ENCODE measurements around the gene CXCR5.

CXCR5 gene

DNA sequence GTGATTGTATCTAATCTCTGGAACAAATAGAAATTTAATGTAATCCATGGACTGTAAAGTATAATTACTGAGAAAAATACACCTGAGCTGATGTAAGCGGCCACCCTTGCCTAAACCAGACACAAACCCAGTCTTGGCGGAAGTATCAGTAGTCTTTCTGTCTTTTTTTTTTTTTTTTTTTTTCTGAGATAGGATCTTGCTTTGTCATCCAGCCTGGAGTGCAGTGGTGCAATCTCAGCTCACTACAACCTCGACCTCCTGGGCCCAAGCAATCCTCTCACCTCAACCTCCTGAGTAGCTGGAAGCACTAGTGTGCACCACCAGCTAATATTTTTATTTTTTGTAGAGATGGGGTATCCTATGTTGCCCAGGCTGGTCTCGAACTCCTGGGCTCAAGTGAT is 5.5 kb upstream of the CXCR5 start:
- Histone ChIP-seq H3K27me3 (no peaks in the 10 kb centered on the region), H3K9me3 (no peaks in the 10 kb centered on the region), H3K27ac (peak overlapping the region; percentile 89), H3K4me1 (ENCODE audit: control insufficient read depth in 1 of 2, insufficient read depth in 1 of 2, low read depth in 1 of 2, low read length in 1 of 2) (peaks cover 58 to 68% of the 10 kb centered on the region in 2 experiments), H3K4me3 (ENCODE audit: low read depth in 1 of 2, low read length in 1 of 2) (peak overlapping the region in 1 of 2 experiments; percentile 25), H3K36me3 (no peaks in the 10 kb centered on the region)
- TF ChIP-seq, protein P1, sequence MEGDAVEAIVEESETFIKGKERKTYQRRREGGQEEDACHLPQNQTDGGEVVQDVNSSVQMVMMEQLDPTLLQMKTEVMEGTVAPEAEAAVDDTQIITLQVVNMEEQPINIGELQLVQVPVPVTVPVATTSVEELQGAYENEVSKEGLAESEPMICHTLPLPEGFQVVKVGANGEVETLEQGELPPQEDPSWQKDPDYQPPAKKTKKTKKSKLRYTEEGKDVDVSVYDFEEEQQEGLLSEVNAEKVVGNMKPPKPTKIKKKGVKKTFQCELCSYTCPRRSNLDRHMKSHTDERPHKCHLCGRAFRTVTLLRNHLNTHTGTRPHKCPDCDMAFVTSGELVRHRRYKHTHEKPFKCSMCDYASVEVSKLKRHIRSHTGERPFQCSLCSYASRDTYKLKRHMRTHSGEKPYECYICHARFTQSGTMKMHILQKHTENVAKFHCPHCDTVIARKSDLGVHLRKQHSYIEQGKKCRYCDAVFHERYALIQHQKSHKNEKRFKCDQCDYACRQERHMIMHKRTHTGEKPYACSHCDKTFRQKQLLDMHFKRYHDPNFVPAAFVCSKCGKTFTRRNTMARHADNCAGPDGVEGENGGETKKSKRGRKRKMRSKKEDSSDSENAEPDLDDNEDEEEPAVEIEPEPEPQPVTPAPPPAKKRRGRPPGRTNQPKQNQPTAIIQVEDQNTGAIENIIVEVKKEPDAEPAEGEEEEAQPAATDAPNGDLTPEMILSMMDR (IDR thresholded peaks at IDR 0.05): no peak

DNA sequence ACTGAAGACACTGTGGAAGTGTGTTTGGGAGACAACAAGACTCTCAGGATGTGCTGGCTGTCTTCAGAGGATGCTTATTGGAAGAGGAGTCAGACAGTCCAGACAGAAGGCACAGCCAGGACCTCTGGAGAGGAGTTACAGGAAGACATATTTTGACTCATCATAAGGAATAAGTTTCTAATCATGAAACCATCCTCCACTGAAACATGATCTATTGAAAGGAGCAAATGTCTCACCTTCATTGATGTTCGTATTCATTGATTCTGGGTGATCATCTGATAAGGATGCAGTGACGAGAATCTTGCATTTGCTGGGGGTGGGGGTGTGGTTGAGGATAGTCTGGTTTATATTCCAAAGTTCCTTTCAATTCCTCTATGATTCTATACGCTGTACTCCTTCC is 2.5 kb upstream of the CXCR5 start:
- Histone ChIP-seq H3K27ac (no peak overlapping the region), H3K9me3 (no peaks in the 10 kb centered on the region), H3K4me3 (ENCODE audit: low read depth in 1 of 2, low read length in 1 of 2) (no peak overlapping the region), H3K36me3 (no peaks in the 10 kb centered on the region), H3K4me1 (ENCODE audit: control insufficient read depth in 1 of 2, insufficient read depth in 1 of 2, low read depth in 1 of 2, low read length in 1 of 2) (peaks cover 48 to 55% of the 10 kb centered on the region in 2 experiments), H3K27me3 (no peaks in the 10 kb centered on the region)
- TF ChIP-seq, protein P1 (IDR thresholded peaks at IDR 0.05): no peak

DNA sequence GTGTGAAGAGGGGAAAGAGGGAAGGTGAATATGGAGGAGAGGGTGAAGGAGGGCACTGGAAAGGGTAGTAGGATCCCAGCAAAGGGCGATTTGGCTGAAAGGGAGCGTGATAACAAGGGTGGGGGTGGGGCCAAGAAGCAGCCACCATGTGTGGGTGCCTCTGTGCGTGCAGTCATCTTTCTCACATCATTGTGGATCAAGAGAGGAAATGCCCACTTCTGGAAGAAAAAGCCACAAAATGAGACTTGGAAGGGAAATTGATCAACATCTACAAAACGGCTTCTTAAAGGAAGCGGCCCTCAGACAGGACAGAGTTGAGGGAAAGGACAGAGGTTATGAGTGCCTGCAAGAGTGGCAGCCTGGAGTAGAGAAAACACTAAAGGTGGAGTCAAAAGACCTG is 1.2 kb upstream of the CXCR5 start:
- no peaks in the 10 kb centered on the region for H3K36me3 ChIP-seq
- no peaks in the 10 kb centered on the region for H3K9me3 ChIP-seq
- peaks cover 38 to 52% of the 10 kb centered on the region in 2 experiments for H3K4me1 ChIP-seq (ENCODE audit: control insufficient read depth in 1 of 2, insufficient read depth in 1 of 2, low read depth in 1 of 2, low read length in 1 of 2)
- TF ChIP-seq, protein P1 (IDR thresholded peaks at IDR 0.05): no peak
- H3K27ac ChIP-seq: peak overlapping the region; percentile 25
- H3K4me3 ChIP-seq (ENCODE audit: low read depth in 1 of 2, low read length in 1 of 2): no peak overlapping the region
- no peaks in the 10 kb centered on the region for H3K27me3 ChIP-seq

DNA sequence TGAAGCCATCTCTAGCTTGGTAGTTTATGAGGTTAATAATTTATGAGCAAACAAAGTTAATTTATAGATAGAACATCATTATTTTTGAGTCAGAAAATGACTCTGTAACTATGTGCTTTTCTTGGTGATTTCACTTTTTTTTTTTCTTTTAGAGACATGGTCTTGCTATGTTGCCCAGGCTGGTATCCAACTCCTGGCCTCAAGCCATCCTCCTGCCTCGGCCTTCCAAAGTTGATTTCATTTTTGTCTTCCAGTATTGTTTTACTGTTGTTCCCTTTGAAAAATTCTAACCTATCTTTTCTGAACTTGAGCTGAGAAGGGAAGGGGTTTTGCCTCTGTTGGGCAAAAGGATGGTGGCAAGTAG is 706 bp upstream of the CXCR5 start:
- no peak overlapping the region for H3K27ac ChIP-seq

DNA sequence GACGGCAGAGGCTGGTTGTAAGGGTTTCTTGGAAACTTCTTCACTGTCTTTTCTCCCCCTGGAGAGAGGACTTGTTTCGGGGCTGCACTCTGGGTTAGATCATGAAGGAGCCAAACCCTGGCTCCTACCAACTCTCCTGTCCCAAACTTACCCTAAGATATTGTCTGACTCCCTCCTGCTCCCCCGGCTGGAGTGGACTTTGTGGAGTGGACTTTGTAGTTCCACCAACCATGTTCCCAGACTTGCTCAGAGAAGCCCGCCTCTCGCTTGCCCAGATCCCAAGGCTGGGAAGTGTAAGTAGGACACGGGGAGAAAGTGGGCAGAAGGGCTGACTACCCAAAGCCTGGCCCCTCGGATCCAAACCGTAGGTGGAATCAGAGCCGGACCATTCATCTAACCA is 1.2 kb downstream of the CXCR5 start:
- H3K27ac ChIP-seq: no peak overlapping the region
- TF ChIP-seq, protein P1 (IDR thresholded peaks at IDR 0.05): no peak
- H3K36me3 ChIP-seq: no peaks in the 10 kb centered on the region
- H3K9me3 ChIP-seq: no peaks in the 10 kb centered on the region
- H3K4me1 ChIP-seq (ENCODE audit: control insufficient read depth in 1 of 2, insufficient read depth in 1 of 2, low read depth in 1 of 2, low read length in 1 of 2): peaks cover 14 to 31% of the 10 kb centered on the region in 2 experiments
- no peaks in the 10 kb centered on the region for H3K27me3 ChIP-seq
- H3K4me3 ChIP-seq (ENCODE audit: low read depth in 1 of 2, low read length in 1 of 2): no peak overlapping the region

More for the DNA sequence above, 706 bp upstream of the CXCR5 start:
- no peaks in the 10 kb centered on the region for H3K27me3 ChIP-seq
- no peak overlapping the region for H3K4me3 ChIP-seq (ENCODE audit: low read depth in 1 of 2, low read length in 1 of 2)
- peaks cover 33 to 47% of the 10 kb centered on the region in 2 experiments for H3K4me1 ChIP-seq (ENCODE audit: control insufficient read depth in 1 of 2, insufficient read depth in 1 of 2, low read depth in 1 of 2, low read length in 1 of 2)
- H3K9me3 ChIP-seq: no peaks in the 10 kb centered on the region
- TF ChIP-seq, protein P1 (IDR thresholded peaks at IDR 0.05): no peak
- H3K36me3 ChIP-seq: no peaks in the 10 kb centered on the region

DNA sequence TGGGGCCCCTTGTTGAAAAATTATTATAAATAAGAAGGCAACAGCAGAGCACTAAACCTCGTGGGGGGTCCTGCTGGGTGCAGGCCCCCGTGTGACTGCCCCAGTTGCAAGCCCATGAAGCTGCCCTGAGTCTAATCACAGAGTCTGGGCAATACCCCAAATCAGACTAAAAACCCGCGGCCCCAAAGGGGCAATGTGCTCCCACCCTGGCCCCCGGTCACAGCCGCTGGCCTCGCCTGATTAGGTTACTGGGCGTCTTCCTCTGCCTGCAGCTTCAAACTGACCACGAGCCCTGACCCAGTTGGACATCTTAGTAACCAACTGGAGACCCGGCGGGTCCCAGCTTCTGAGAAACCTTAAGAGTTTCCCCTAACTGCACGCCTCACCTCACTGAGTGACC is 1.6 kb downstream of the CXCR5 start:
- peaks cover 14 to 31% of the 10 kb centered on the region in 2 experiments for H3K4me1 ChIP-seq (ENCODE audit: control insufficient read depth in 1 of 2, insufficient read depth in 1 of 2, low read depth in 1 of 2, low read length in 1 of 2)
- no peaks in the 10 kb centered on the region for H3K27me3 ChIP-seq
- no peak overlapping the region for H3K27ac ChIP-seq
- no peaks in the 10 kb centered on the region for H3K36me3 ChIP-seq
- no peak overlapping the region for H3K4me3 ChIP-seq (ENCODE audit: low read depth in 1 of 2, low read length in 1 of 2)
- H3K9me3 ChIP-seq: no peaks in the 10 kb centered on the region
- TF ChIP-seq, protein P1 (IDR thresholded peaks at IDR 0.05): no peak

Data from neutrophil (primary cell).